SK-N-MC (cell line): Measurements from ENCODE around the gene FYTTD1.

Experiments used
- DNase-seq: peaks from one replicate; pipeline ENCODE4 v3.0.0-alpha.2; 2011; ENCODE audit warnings: low read depth, low spot score
- H3K27ac ChIP-seq: fragments of 200-600 bp; sonication (generic); 2 replicates; pipeline ENCODE4 v1.5.1; 2016; ENCODE audit warnings: mixed run types
- H3K36me3 ChIP-seq: fragments of 200-600 bp; sonication (generic); 2 replicates; pipeline ENCODE4 v1.6.1; 2017; ENCODE audit warnings: antibody characterized with exemption, low read length, mixed read lengths; ENCODE audit not compliant: insufficient read depth
- H3K4me3 ChIP-seq: fragments of 200-600 bp; sonication (generic); 2 replicates; pipeline ENCODE4 v1.5.1; 2016
- H3K9ac ChIP-seq: fragments of 200-600 bp; sonication (generic); 2 replicates; pipeline ENCODE4 v1.8.0; 2017; ENCODE audit warnings: mixed run types, mixed read lengths; ENCODE audit not compliant: insufficient read length
- H3K9me3 ChIP-seq: fragments of 200-600 bp; sonication (generic); 2 replicates; pipeline ENCODE4 v1.6.1; 2017; ENCODE audit warnings: low read depth, mild to moderate bottlenecking, antibody characterized with exemption, low read length, moderate library complexity, mixed read lengths
- EZH2 ChIP-seq: fragments of 200-600 bp; sonication (generic); IDR thresholded peaks from one replicate; pipeline ENCODE4 v1.6.1; 2017; ENCODE audit warnings: antibody characterized with exemption
- FOXP2 ChIP-seq: optimal IDR thresholded peaks from 2 replicates; pipeline ENCODE3; 2011; ENCODE audit warnings: mild to moderate bottlenecking, moderate library complexity; ENCODE audit not compliant: insufficient read depth; ENCODE audit errors: extremely low read length, control extremely low read depth
- POLR2AphosphoS5 ChIP-seq: IDR thresholded peaks from 2 replicates; pipeline ENCODE4 v1.6.1; 2012; ENCODE audit warnings: mild to moderate bottlenecking, low read depth, low read length, borderline replicate concordance

The FYTTD1 gene

DNA sequence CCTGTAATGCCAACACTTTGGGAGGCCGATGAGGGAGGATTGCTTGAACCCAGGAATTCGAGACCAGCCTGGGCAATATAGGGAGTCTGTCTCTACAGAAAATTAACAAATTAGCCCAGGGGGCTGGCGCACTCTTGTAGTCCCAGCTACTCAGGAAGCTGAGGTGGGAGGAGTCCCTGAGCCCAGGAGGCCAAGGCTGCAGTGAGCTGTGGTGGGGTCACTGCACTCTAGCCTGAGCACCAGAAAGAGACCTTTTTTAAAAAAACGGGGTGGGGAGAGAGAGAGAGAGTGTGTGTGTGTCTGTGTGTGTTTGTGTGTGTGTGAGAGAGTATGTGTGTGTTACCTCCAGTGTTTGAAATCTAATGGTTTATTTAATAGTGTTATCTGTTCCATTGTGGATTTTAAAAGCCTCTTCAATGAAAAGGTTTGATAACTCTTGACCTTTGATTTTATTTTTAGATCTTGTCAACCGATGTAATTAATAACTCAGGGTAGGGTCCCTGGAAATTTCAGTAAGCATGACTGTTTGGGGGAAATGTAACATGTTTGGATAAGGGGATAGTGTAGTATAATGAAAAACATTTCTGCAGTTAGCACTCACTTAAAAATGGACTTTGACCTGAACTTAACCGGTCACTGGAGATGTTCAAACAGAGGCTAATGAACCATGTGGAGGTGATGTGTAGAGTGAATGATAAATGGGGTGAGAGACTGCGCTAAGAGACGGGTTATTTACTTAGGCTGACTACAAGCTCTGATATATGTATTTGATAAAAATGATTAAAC, 71.1 kb downstream of the FYTTD1 start:
- TF ChIP-seq FOXP2 (no peak), POLR2AphosphoS5 (no peak), EZH2 (no peak)
- H3K27ac ChIP-seq, result peak overlapping the region; percentile 44; the same call in 1 of the 2 replicates
- H3K9ac ChIP-seq, result no peak overlapping the region
- H3K4me3 ChIP-seq, result no peak overlapping the region
- DNase-seq, result no peak
- no peaks in the 10 kb centered on the region for H3K9me3 ChIP-seq
- peaks cover 39% of the 10 kb centered on the region for H3K36me3 ChIP-seq

DNA sequence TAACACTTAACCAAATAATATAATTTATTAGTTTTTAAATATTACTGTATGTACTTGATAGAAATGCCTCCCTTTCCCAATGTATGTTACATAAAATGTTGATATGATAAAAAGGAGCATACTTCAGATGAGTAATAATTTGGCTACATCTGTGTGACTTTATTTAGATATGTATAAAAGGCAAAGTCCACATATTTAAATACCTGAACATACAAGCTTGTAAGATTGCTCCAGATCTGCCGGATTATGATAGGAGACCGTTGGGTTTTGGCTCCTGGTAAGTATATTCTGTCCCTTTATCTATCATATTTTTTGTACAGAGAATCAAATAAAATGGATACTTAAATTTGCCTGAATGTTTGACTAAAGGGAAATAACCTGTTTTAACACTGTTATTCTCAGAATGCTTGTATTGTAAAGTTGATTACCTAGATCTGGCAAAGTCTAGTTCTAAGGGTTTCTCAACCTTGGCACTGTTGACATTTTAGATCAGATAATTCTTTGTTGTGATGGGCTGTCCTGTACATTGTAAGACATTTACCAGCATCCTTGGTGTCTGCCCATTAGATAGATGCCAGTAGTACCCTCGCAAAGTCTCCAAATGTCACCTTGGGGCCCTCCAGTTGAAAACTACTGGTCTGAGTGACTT, 79.8 kb downstream of the FYTTD1 start:
- no peak overlapping the region for H3K27ac ChIP-seq
- H3K9me3 ChIP-seq, result no peaks in the 10 kb centered on the region
- peaks cover 71% of the 10 kb centered on the region for H3K36me3 ChIP-seq
- H3K4me3 ChIP-seq, result no peak overlapping the region
- DNase-seq, result no peak
- no peak overlapping the region for H3K9ac ChIP-seq
- TF ChIP-seq EZH2 (no peak), POLR2AphosphoS5 (no peak), FOXP2 (no peak)

DNA sequence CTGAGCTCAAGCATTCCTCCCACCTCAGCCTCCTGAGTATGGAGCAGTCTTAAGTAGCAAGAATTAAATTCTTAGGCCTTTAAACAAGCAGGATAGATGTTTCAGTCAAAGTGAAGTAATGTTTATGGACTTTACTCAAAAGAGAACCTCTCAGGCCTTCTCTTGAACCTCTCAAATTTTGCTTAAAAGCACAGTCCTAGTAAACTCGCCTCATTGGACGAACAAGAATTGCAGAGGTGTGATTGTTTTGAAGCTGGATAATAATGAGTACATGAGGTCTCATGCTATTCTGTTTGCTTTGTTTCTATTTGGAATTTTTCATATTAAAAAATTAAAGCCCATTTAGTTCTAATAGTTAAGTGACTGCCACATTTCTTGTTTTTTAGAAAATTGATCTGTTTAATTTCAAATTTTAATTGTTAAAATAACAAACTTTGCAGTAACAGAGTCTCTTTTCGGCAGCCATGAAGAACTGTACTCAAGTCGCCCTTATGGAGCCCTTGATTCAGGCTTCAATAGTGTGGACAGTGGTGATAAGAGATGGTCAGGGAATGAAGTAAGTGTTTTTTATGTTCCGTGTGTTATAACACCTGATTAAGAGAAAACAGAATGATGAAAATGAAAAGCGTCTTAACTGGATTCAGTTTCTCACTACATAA, 80.8 kb downstream of the FYTTD1 start:
- Histone ChIP-seq H3K27ac (peak overlapping the region; percentile 4; the same call in 1 of the 2 replicates), H3K9ac (no peak overlapping the region), H3K36me3 (peaks cover 74% of the 10 kb centered on the region), H3K4me3 (no peak overlapping the region), H3K9me3 (no peaks in the 10 kb centered on the region)
- no peak for DNase-seq
- TF ChIP-seq EZH2, result no peak
- no peak for TF ChIP-seq FOXP2
- no peak for TF ChIP-seq POLR2AphosphoS5

DNA sequence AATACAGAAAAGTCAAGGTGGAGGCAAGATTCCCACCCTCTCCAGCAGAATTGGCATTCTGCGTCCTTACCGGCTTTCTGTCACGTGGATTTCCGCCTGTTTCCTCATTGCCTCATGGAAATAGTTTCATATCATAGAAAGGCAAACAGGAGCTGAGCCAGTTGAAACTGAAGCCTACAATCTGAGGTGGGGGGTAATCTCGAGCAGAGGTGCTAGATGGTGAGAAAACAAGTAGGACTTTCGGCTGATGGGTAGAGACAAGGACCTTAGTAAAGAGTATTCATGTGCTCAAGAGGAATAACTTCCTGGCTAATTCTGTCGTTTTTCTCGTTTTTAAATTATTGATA, 81.3 kb downstream of the FYTTD1 start:
- Histone ChIP-seq H3K9me3 (no peaks in the 10 kb centered on the region), H3K4me3 (no peak overlapping the region), H3K36me3 (peaks cover 73% of the 10 kb centered on the region), H3K9ac (no peak overlapping the region), H3K27ac (peak overlapping the region; percentile 4; the same call in 1 of the 2 replicates)
- no peak for TF ChIP-seq EZH2
- TF ChIP-seq POLR2AphosphoS5, result no peak
- TF ChIP-seq FOXP2, result no peak
- no peak for DNase-seq

DNA sequence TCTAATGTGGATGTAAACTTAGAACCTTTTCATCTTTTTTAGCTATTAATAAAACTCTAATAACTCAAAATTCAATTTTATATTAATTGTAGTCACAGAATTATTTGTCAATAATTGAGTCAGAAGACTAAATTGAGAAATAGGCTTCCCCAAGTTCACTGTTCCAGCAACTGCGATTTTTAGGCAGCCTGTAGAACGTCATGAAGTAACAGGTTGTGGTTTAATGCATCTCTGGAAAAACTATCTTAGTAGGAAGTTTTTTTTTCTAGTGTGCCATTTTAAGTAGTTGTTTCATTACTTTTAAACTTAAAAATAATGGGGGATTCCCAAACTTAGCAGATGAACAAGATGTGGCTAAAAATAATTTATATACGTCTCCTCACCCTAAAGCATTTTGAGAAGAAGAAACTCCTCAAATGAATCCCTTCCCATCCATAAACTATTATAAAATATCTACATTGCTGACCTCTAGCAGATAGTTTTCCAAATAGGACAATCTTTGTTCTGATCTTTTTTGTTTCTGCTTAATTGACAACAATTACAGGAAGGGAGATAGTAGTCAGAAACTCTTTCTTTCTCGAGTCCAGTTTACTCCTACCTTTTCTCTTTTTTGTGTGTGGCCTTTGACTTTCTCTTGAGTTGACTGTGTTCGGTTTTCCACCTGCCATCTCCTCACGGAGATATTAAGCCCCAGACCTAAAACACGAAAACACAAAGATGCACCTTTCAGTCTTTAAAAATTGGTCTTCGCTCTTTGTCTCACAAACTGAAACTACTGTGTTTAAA, 84.4 kb downstream of the FYTTD1 start:
- no peak overlapping the region for H3K9ac ChIP-seq
- no peak overlapping the region for H3K27ac ChIP-seq
- H3K4me3 ChIP-seq, result no peak overlapping the region
- H3K36me3 ChIP-seq, result peaks cover 61% of the 10 kb centered on the region
- H3K9me3 ChIP-seq, result no peaks in the 10 kb centered on the region
- TF ChIP-seq POLR2AphosphoS5, result no peak
- DNase-seq, result no peak

DNA sequence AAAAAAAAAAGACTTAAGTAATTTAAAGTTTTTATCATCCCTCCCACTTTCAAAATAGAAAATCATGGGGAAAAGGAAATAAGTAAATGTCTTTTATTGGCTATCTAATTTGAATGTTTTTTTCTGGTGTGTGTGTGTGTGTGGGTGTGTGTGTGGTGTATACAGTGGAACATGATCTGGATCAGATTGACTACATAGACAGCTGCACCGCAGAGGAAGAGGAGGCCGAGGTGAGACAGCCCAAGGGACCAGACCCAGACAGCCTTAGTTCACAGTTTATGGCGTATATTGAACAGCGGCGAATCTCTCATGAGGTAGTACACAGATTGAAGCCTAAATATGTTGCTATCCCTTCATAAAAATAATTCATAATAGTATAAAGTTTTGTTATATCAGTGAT, 85.8 kb downstream of the FYTTD1 start:
- Histone ChIP-seq H3K4me3 (no peak overlapping the region), H3K9ac (peak overlapping the region; percentile 8), H3K27ac (peak overlapping the region; percentile 85), H3K9me3 (no peaks in the 10 kb centered on the region), H3K36me3 (peaks cover 63% of the 10 kb centered on the region)
- TF ChIP-seq FOXP2 (no peak), POLR2AphosphoS5 (no peak), EZH2 (no peak)
- no peak for DNase-seq

DNA sequence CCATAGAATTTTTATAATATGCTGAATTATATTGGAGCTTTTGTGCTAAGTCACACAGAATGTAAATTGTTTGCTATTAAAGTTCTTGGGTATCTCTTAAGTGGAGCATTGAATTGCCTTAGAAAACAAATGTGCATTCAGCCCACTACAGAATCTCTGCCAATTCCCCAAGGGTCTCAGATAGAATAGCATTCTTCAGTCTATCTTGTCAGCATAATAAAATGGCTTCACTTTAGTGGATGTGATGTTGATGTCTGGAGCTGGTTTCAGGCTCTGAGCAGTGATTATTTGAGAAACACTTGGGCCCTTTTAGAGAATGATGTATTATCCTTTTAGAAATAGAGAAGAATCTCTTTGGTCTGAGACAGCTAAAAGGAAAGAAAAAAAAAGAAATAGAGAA, 86.6 kb downstream of the FYTTD1 start:
- H3K9me3 ChIP-seq, result no peaks in the 10 kb centered on the region

More for the DNA sequence above, 86.6 kb downstream of the FYTTD1 start:
- Histone ChIP-seq H3K9ac (peak overlapping the region; percentile 8), H3K27ac (peak overlapping the region; percentile 85), H3K36me3 (peaks cover 65% of the 10 kb centered on the region), H3K4me3 (peak overlapping the region; percentile 9; the same call in 1 of the 2 replicates)
- no peak for DNase-seq
- TF ChIP-seq POLR2AphosphoS5 (no peak), FOXP2 (no peak), EZH2 (no peak)
